Panc1 (cell line): Measurements from ENCODE around the gene GPR82.

Experiments
- CTCF ChIP-seq: fragments of 450-650 bp; IDR thresholded peaks from 2 replicates; pipeline ENCODE4 v1.5.1; 2017; ENCODE audit warnings: mild to moderate bottlenecking
- POLR2AphosphoS5 ChIP-seq: IDR thresholded peaks from 2 replicates; pipeline ENCODE4 v1.6.1; 2012; ENCODE audit warnings: mild to moderate bottlenecking, low read depth, low read length, moderate library complexity
- REST ChIP-seq, 2 experiments: IDR thresholded peaks; 2 replicates each; pipeline ENCODE4 v1.6.1; 2011 to 2012; ENCODE audit warnings: low read depth in 2 of 2, control low read depth in 1 of 2, low read length in 1 of 2, mild to moderate bottlenecking in 1 of 2, moderate library complexity in 1 of 2; ENCODE audit not compliant: insufficient read depth in 1 of 2
- SIN3A ChIP-seq: IDR thresholded peaks from 2 replicates; pipeline ENCODE4 v1.6.1; 2012; ENCODE audit warnings: low read depth, mild to moderate bottlenecking, low read length, moderate library complexity, borderline replicate concordance; ENCODE audit not compliant: insufficient read depth
- TCF7L2 ChIP-seq: IDR thresholded peaks from 2 replicates; pipeline ENCODE4 v1.6.1; 2011; ENCODE audit warnings: mild to moderate bottlenecking, low read depth, low read length, inconsistent platforms

- TF ChIP-seq SIN3A (no peak), CTCF (no peak), POLR2AphosphoS5 (no peak), REST (IDR thresholded peaks at IDR 0.05; ENCODE audit: insufficient read depth in 1 of 2, low read depth in 2 of 2, low read length in 1 of 2) (no peak), TCF7L2 (no peak)
Observed at GRCh38 chrX:41728125-41728524, 4.1 kb downstream of the GPR82 start.
